H9 (cell line): ENCODE data around the gene CKB. TPM values are rescaled to one million over a fixed set of nuclear protein-coding genes. Genes with fewer than 3 reads are reported as not detected.

Experiments used
- DNase-seq: peaks from one replicate; pipeline ENCODE4 v3.0.0-alpha.2; 2017
- H2AFZ ChIP-seq: one replicate; pipeline ENCODE4 v1.6.1; 2013; ENCODE audit warnings: mild to moderate bottlenecking, low read length, control low read depth, moderate library complexity
- H2AK5ac ChIP-seq: 2 replicates; pipeline ENCODE4 v1.6.1; 2013; ENCODE audit warnings: low read length, control low read depth, mixed read lengths; ENCODE audit not compliant: insufficient read length
- H2BK120ac ChIP-seq: one replicate; pipeline ENCODE4 v1.6.1; 2013; ENCODE audit warnings: low read depth, mild to moderate bottlenecking, low read length, control low read depth, inconsistent platforms; ENCODE audit not compliant: poor library complexity, severe bottlenecking
- H2BK12ac ChIP-seq: 2 replicates; pipeline ENCODE4 v1.6.1; 2013; ENCODE audit warnings: low read length, control low read depth, mixed read lengths, low read depth; ENCODE audit not compliant: insufficient read length
- H2BK15ac ChIP-seq: 2 replicates; pipeline ENCODE4 v1.6.1; 2013; ENCODE audit warnings: low read depth, low read length, control low read depth
- H2BK20ac ChIP-seq: one replicate; pipeline ENCODE4 v1.6.1; 2013; ENCODE audit warnings: low read depth, mild to moderate bottlenecking, low read length, control low read depth, inconsistent platforms; ENCODE audit not compliant: poor library complexity, severe bottlenecking
- H2BK5ac ChIP-seq: 2 replicates; pipeline ENCODE4 v1.6.1; 2013; ENCODE audit warnings: low read length, control low read depth, mixed read lengths; ENCODE audit not compliant: insufficient read length
- H3K14ac ChIP-seq: 2 replicates; pipeline ENCODE4 v1.6.1; 2013; ENCODE audit warnings: low read length, control low read depth; ENCODE audit not compliant: insufficient read depth
- H3K18ac ChIP-seq: 2 replicates; pipeline ENCODE4 v1.6.1; 2013; ENCODE audit warnings: low read depth, mild to moderate bottlenecking, mixed read lengths, low read length, control low read depth; ENCODE audit not compliant: insufficient read length
- H3K23ac ChIP-seq: 2 replicates; pipeline ENCODE4 v1.6.1; 2013; ENCODE audit warnings: low read length, control low read depth, mixed read lengths, low read depth; ENCODE audit not compliant: insufficient read length
- H3K23me2 ChIP-seq: 2 replicates; pipeline ENCODE4 v1.6.1; 2013; ENCODE audit warnings: low read depth, mild to moderate bottlenecking, mixed read lengths, low read length, control low read depth; ENCODE audit not compliant: insufficient read length, poor library complexity, severe bottlenecking
- H3K27ac ChIP-seq: 2 replicates; pipeline ENCODE4 v1.5.1; 2013; ENCODE audit warnings: low read length, control low read depth, mixed read lengths, low read depth; ENCODE audit not compliant: insufficient read length
- H3K27me3 ChIP-seq: 2 replicates; pipeline ENCODE4 v1.6.1; 2013; ENCODE audit warnings: low read length, control low read depth, inconsistent platforms; ENCODE audit not compliant: insufficient read depth
- H3K4ac ChIP-seq: 2 replicates; pipeline ENCODE4 v1.6.1; 2013; ENCODE audit warnings: low read depth, mild to moderate bottlenecking, control low read depth, inconsistent platforms, low read length, moderate library complexity
- H3K4me1 ChIP-seq: 2 replicates; pipeline ENCODE4 v1.6.1; 2013; ENCODE audit warnings: low read length, control low read depth, inconsistent platforms; ENCODE audit not compliant: insufficient read depth
- H3K4me2 ChIP-seq: 2 replicates; pipeline ENCODE4 v1.6.1; 2013; ENCODE audit warnings: low read length, control low read depth, mixed read lengths; ENCODE audit not compliant: insufficient read length, insufficient read depth
- H3K56ac ChIP-seq: 2 replicates; pipeline ENCODE4 v1.6.1; 2013; ENCODE audit warnings: low read depth, mild to moderate bottlenecking, mixed read lengths, low read length, control low read depth; ENCODE audit not compliant: insufficient read length
- H3K79me1 ChIP-seq: 2 replicates; pipeline ENCODE4 v1.6.1; 2013; ENCODE audit warnings: low read depth, mild to moderate bottlenecking, moderate library complexity, low read length, control low read depth, inconsistent platforms; ENCODE audit not compliant: insufficient read depth, poor library complexity, severe bottlenecking
- H3K79me2 ChIP-seq: 2 replicates; pipeline ENCODE4 v1.6.1; 2013; ENCODE audit warnings: low read length, control low read depth, inconsistent platforms; ENCODE audit not compliant: insufficient read depth
- H3K9ac ChIP-seq: 2 replicates; pipeline ENCODE4 v1.6.1; 2013; ENCODE audit warnings: low read length, control low read depth, mixed read lengths; ENCODE audit not compliant: insufficient read length; ENCODE audit errors: extremely low read depth
- H3K9me3 ChIP-seq: one replicate; pipeline ENCODE4 v1.6.1; 2013; ENCODE audit warnings: low read depth, low read length, inconsistent platforms; ENCODE audit not compliant: control insufficient read depth
- H3T11ph ChIP-seq: one replicate; pipeline ENCODE4 v1.6.1; 2013; ENCODE audit warnings: mild to moderate bottlenecking, low read length, control low read depth, inconsistent platforms
- H4K20me1 ChIP-seq: one replicate; pipeline ENCODE4 v1.6.1; 2013; ENCODE audit not compliant: control insufficient read depth, insufficient read length, insufficient read depth
- H4K5ac ChIP-seq: 2 replicates; pipeline ENCODE4 v1.6.1; 2013; ENCODE audit warnings: low read depth, mild to moderate bottlenecking, mixed read lengths, low read length, control low read depth; ENCODE audit not compliant: insufficient read length
- H4K8ac ChIP-seq: replicated peaks from 2 replicates; pipeline ENCODE4 v1.6.1; 2013; ENCODE audit warnings: low read length, control low read depth, mixed read lengths, low read depth; ENCODE audit not compliant: insufficient read length
- H4K91ac ChIP-seq: 2 replicates; pipeline ENCODE4 v1.6.1; 2013; ENCODE audit warnings: low read depth, mild to moderate bottlenecking, moderate library complexity, mixed read lengths, low read length, control low read depth; ENCODE audit not compliant: insufficient read length
- H3K27ac Mint-ChIP-seq, 3 experiments: 2 replicates in 2 of 3; 3 replicates in 1 of 3; pipeline ENCODE4 v1.8.0; 2020 to 2021; ENCODE audit warnings: mixed read lengths in 3 of 3, mild to moderate bottlenecking in 1 of 3, moderate library complexity in 1 of 3
- H3K27me3 Mint-ChIP-seq: 2 replicates; pipeline ENCODE4 v1.8.0; 2021; ENCODE audit warnings: low read depth, mild to moderate bottlenecking, moderate library complexity, mixed read lengths
- H3K36me3 Mint-ChIP-seq, 3 experiments: 2 replicates in 2 of 3; 3 replicates in 1 of 3; pipeline ENCODE4 v1.8.0; 2020 to 2021; ENCODE audit warnings: low read depth in 3 of 3, mixed read lengths in 3 of 3; ENCODE audit not compliant: insufficient read depth in 1 of 3
- H3K4me1 Mint-ChIP-seq, 2 experiments: 2 replicates each; pipeline ENCODE4 v1.8.0; 2020; ENCODE audit warnings: mixed read lengths in 2 of 2
- H3K4me3 Mint-ChIP-seq, 2 experiments: 2 replicates in 1 of 2; 3 replicates in 1 of 2; pipeline ENCODE4 v1.8.0; 2020 to 2021; ENCODE audit warnings: mild to moderate bottlenecking in 2 of 2, mixed read lengths in 2 of 2, moderate library complexity in 1 of 2
- H3K9me3 Mint-ChIP-seq, 2 experiments: 2 replicates in 1 of 2; 3 replicates in 1 of 2; pipeline ENCODE4 v1.8.0; 2020; ENCODE audit warnings: mild to moderate bottlenecking in 2 of 2, mixed read lengths in 2 of 2, moderate library complexity in 1 of 2
- WGBS: extraction: QIAGEN DNeasy Blood & Tissue Kit; methylation state at CpG from one replicate; pipeline ENCODE4 v1.1.7; 2013; ENCODE audit warnings: missing lambda C conversion rate, low lambda C conversion rate, mixed read lengths; ENCODE audit not compliant: insufficient read length; ENCODE audit errors: extremely low coverage; 5-methylcytosine and 5-hydroxymethylcytosine counted together
- total RNA-seq: library from RNA; stranded (reverse); gene quantifications from 2 replicates; pipeline ENCODE4 v1.2.1, GENCODE V29; 2021
- TF ChIP-seq, protein P1 (sequence below): fragments of 200-600 bp; sonication (generic); conservative IDR thresholded peaks from 3 replicates; pipeline ENCODE4 v1.8.0; 2021; ENCODE audit warnings: antibody characterized with exemption, mild to moderate bottlenecking

The CKB gene
- total RNA-seq, 1 experiment from 2014 or later, result 517 TPM

DNA sequence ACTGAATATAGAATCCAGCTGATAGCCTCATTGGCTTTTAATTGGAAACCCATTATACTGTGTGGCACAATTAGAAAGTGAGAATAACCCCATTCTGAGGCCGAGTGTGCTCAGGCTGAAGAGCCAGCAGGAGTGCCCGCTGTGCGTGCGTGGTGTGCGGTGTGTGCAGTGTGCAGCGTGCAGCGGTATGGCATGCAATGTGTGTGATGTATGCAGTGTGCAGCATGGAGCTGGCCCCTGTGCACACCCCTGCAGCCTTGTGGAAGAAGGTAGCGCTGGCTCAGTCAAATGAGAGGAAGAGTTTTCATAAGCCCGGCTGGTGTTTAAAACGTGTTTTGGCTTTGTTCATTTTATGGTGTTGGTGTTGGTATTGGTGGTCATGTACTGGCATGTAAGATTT is 22.9 kb downstream of the CKB start:
- DNase-seq, result no peak
- Histone ChIP-seq H3K18ac (no peak overlapping the region), H2BK12ac (no peak overlapping the region), H2BK15ac (no peak overlapping the region), H4K8ac (no peak overlapping the region), H3K23ac (no peak overlapping the region), H3K4me1 (no peaks in the 10 kb centered on the region), H2BK120ac (no peak overlapping the region), H3K4ac (no peak overlapping the region), H3K79me2 (no peaks in the 10 kb centered on the region), H4K91ac (no peak overlapping the region), H2BK20ac (no peak overlapping the region), H4K20me1 (no peaks in the 10 kb centered on the region), H3T11ph (no peak overlapping the region), H2AK5ac (no peak overlapping the region), H3K9me3 (no peaks in the 10 kb centered on the region), H2BK5ac (no peak overlapping the region), H3K23me2 (no peaks in the 10 kb centered on the region), H3K14ac (no peak overlapping the region; the same call in 1 of the 2 replicates), H3K79me1 (no peaks in the 10 kb centered on the region), H3K27ac (no peak overlapping the region), H2AFZ (no peak overlapping the region), H3K9ac (no peak overlapping the region), H3K56ac (no peak overlapping the region), H3K27me3 (no peaks in the 10 kb centered on the region), H4K5ac (no peak overlapping the region), H3K4me2 (no peak overlapping the region)
- no peaks in the 10 kb centered on the region for H3K27me3 Mint-ChIP-seq
- H3K4me3 Mint-ChIP-seq, result no peak overlapping the region
- no peaks in the 10 kb centered on the region for H3K9me3 Mint-ChIP-seq
- TF ChIP-seq, protein P1, sequence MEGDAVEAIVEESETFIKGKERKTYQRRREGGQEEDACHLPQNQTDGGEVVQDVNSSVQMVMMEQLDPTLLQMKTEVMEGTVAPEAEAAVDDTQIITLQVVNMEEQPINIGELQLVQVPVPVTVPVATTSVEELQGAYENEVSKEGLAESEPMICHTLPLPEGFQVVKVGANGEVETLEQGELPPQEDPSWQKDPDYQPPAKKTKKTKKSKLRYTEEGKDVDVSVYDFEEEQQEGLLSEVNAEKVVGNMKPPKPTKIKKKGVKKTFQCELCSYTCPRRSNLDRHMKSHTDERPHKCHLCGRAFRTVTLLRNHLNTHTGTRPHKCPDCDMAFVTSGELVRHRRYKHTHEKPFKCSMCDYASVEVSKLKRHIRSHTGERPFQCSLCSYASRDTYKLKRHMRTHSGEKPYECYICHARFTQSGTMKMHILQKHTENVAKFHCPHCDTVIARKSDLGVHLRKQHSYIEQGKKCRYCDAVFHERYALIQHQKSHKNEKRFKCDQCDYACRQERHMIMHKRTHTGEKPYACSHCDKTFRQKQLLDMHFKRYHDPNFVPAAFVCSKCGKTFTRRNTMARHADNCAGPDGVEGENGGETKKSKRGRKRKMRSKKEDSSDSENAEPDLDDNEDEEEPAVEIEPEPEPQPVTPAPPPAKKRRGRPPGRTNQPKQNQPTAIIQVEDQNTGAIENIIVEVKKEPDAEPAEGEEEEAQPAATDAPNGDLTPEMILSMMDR, result no peak
- peak overlapping the region in 1 of 3 experiments; percentile 65; a peak in 3 of 7 replicates for H3K27ac Mint-ChIP-seq
- WGBS, result no CpG with 5 or more reads among the region's 10 CpGs
- H3K36me3 Mint-ChIP-seq, result peaks cover 25 to 56% (median 52%) of the 10 kb centered on the region in 3 experiments
- H3K4me1 Mint-ChIP-seq, result peaks cover 0 to 2% of the 10 kb centered on the region in 2 experiments; a peak in 2 of 4 replicates
